Measurements from ENCODE around the gene NOP9.
"Not testable (repeated sequence)": the region's sequence is repeated elsewhere in the genome, so short reads cannot be mapped to it uniquely, and the experiment has no call there.

Gene NOP9

DNA sequence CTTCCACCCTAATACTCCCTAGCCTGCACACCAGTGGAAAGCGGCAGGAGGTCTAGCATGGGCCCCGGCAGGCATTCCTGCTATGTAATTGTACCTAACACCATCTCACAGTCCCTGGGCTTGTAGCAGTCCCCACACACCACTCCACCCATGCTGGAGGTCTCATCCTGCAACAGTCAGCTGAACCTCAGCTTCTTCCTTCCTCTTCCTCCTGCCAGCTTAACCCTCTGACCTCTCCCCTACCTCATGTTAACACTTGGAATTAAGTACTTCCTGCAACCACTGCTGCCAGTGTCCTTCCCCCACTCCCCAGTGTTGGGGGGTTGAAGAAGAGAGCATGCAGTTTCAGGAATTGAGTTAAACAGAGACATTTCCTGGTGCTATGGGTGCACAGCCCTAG, 27.7 kb downstream of the NOP9 start:
- H4K20me1 ChIP-seq (ENCODE audit: insufficient read depth, low read length) = no peaks in the 10 kb centered on the region
- H2AFZ ChIP-seq (ENCODE audit: low read length) = no peak overlapping the region
- no peaks in the 10 kb centered on the region for H3K9me2 ChIP-seq (replicated peaks; ENCODE audit: insufficient read depth, low read length)
- no peak overlapping the region for H3K4me2 ChIP-seq (ENCODE audit: low read depth, low read length)
- no peak overlapping the region for H3K9ac ChIP-seq (ENCODE audit: low read length)
- H3K27me3 ChIP-seq (replicated peaks; ENCODE audit: insufficient read depth, low read length) = peaks cover 11% of the 10 kb centered on the region; the same call in 1 of the 2 replicates
- no peak overlapping the region for H3K27ac ChIP-seq (ENCODE audit: low read length)
- H3F3A ChIP-seq (ENCODE audit: insufficient read depth, low read length) = no peaks in the 10 kb centered on the region
- no peak for DNase-seq
- TF ChIP-seq EZH2phosphoT487 (IDR thresholded peaks at IDR 0.05; ENCODE audit: low read length) = no peak
- no peak for TF ChIP-seq EZH2 (optimal IDR thresholded peaks at IDR 0.05; ENCODE audit: low read depth, low read length)
- TF ChIP-seq CTCF (IDR thresholded peaks at IDR 0.05; ENCODE audit: low read length) = no peak
- H3K4me1 ChIP-seq (ENCODE audit: low read length) = no peaks in the 10 kb centered on the region
- H3K79me2 ChIP-seq (ENCODE audit: low read length) = no peaks in the 10 kb centered on the region
- H3K4me3 ChIP-seq (ENCODE audit: low read length) = no peak overlapping the region
- no peaks in the 10 kb centered on the region for H3K36me3 ChIP-seq (replicated peaks; ENCODE audit: insufficient read depth, low read length)
- no peaks in the 10 kb centered on the region for H3K9me3 ChIP-seq (replicated peaks; ENCODE audit: insufficient read depth, low read length)

DNA sequence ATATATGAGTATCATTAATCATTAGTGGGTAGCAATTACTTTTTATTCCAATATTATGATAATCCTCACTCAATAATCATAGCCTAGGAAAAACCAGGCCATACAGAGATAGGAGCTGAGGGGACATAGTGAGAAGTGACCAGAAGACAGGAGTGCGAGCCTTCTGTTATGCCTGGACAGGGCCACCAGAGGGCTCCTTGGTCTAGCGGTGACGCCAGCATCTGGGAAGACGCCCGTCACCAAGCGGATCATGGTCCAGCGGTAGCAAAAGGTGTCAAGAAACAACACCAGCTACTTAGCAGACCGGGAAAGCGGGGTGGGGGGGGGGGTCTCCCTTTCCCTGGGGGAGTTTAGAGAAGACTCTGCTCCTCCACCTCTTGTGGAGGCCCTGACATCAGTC, 28.3 kb downstream of the NOP9 start:
- TF ChIP-seq CTCF (IDR thresholded peaks at IDR 0.05; ENCODE audit: low read length) = 0 out of 2 replicates have a peak, but pooled peaks have one; percentile 14
- H3K4me3 ChIP-seq (ENCODE audit: low read length); H3K9me2 ChIP-seq (replicated peaks; ENCODE audit: insufficient read depth, low read length); H3K79me2 ChIP-seq (ENCODE audit: low read length); H3K27ac ChIP-seq (ENCODE audit: low read length); H3K9me3 ChIP-seq (replicated peaks; ENCODE audit: insufficient read depth, low read length); H3K4me1 ChIP-seq (ENCODE audit: low read length); H3K9ac ChIP-seq (ENCODE audit: low read length); H3F3A ChIP-seq (ENCODE audit: insufficient read depth, low read length); H2AFZ ChIP-seq (ENCODE audit: low read length); H3K36me3 ChIP-seq (replicated peaks; ENCODE audit: insufficient read depth, low read length); DNase-seq; H4K20me1 ChIP-seq (ENCODE audit: insufficient read depth, low read length); H3K4me2 ChIP-seq (ENCODE audit: low read depth, low read length): not testable (repeated sequence)
- H3K27me3 ChIP-seq (replicated peaks; ENCODE audit: insufficient read depth, low read length) = peaks cover 11% of the 10 kb centered on the region; the same call in 1 of the 2 replicates

- Histone ChIP-seq H3K36me3 (replicated peaks; ENCODE audit: insufficient read depth, low read length) (no peaks in the 10 kb centered on the region), H3K4me1 (ENCODE audit: low read length) (0 out of 2 replicates have a peak, but pooled peaks cover 3% of the 10 kb centered on the region), H4K20me1 (ENCODE audit: insufficient read depth, low read length) (no peaks in the 10 kb centered on the region), H3K4me3 (ENCODE audit: low read length) (no peak overlapping the region), H3K27me3 (replicated peaks; ENCODE audit: insufficient read depth, low read length) (no peaks in the 10 kb centered on the region), H3K27ac (ENCODE audit: low read length) (no peak overlapping the region), H3K9me3 (replicated peaks; ENCODE audit: insufficient read depth, low read length) (no peaks in the 10 kb centered on the region), H3K79me2 (ENCODE audit: low read length) (no peaks in the 10 kb centered on the region), H2AFZ (ENCODE audit: low read length) (no peak overlapping the region), H3K9me2 (replicated peaks; ENCODE audit: insufficient read depth, low read length) (no peaks in the 10 kb centered on the region), H3K9ac (ENCODE audit: low read length) (no peak overlapping the region), H3F3A (ENCODE audit: insufficient read depth, low read length) (no peaks in the 10 kb centered on the region), H3K4me2 (ENCODE audit: low read depth, low read length) (no peak overlapping the region)
- no peak for DNase-seq
- TF ChIP-seq CTCF (IDR thresholded peaks at IDR 0.05; ENCODE audit: low read length) (no peak), EZH2 (optimal IDR thresholded peaks at IDR 0.05; ENCODE audit: low read depth, low read length) (no peak), EZH2phosphoT487 (IDR thresholded peaks at IDR 0.05; ENCODE audit: low read length) (no peak)
Observed at GRCh38 chr14:24329073-24329663, 29.5 kb downstream of the NOP9 start.
